Calu3 (cell line): ENCODE data around the gene FKBP8. TPM values are rescaled to one million over a fixed set of nuclear protein-coding genes. Genes with fewer than 3 reads are reported as not detected.

ENCODE experiments used
- BruUV-seq: library from RNA; stranded (reverse); fragments of 400-500 nt; replicated peaks from 2 replicates; lab custom pipeline; 2021; lab: Mats Ljungman, UMichigan
- CTCF ChIA-PET: fragments of 300-600 bp; sonication (Branson Sonifier 250); formaldehyde crosslinking; loops from one replicate; lab custom pipeline; 2022; ENCODE audit warnings: antibody characterized with exemption; lab: Charles Lee
- DNase-seq: peaks from one replicate; pipeline ENCODE4 v3.0.0; 2022
- H3K27ac Mint-ChIP-seq: one replicate; pipeline ENCODE4 v1.8.0; 2022; ENCODE audit warnings: mixed read lengths; ENCODE audit not compliant: unreplicated experiment
- H3K27me3 Mint-ChIP-seq: one replicate; pipeline ENCODE4 v1.8.0; 2022; ENCODE audit warnings: mixed read lengths; ENCODE audit not compliant: unreplicated experiment
- H3K36me3 Mint-ChIP-seq: one replicate; pipeline ENCODE4 v1.8.0; 2022; ENCODE audit warnings: mild to moderate bottlenecking, moderate library complexity, mixed read lengths; ENCODE audit not compliant: insufficient read depth, unreplicated experiment
- H3K4me1 Mint-ChIP-seq: one replicate; pipeline ENCODE4 v1.8.0; 2022; ENCODE audit warnings: mild to moderate bottlenecking, low read depth, mixed read lengths; ENCODE audit not compliant: unreplicated experiment
- H3K4me3 Mint-ChIP-seq: one replicate; pipeline ENCODE4 v1.8.0; 2022; ENCODE audit warnings: mild to moderate bottlenecking, low read depth, moderate library complexity, mixed read lengths; ENCODE audit not compliant: unreplicated experiment
- H3K9me3 Mint-ChIP-seq: one replicate; pipeline ENCODE4 v1.8.0; 2022; ENCODE audit warnings: low read depth, mixed read lengths; ENCODE audit not compliant: unreplicated experiment
- intact Hi-C: fragments of 100-400 bp; cut with micrococcal nuclease; formaldehyde crosslinking; loops from one replicate; pipeline ENCODE4 v1.10.0; 2022; ENCODE audit not compliant: unreplicated experiment
- total RNA-seq: library from RNA; stranded (reverse); gene quantifications from 2 replicates; pipeline ENCODE4 v1.2.3, GENCODE V29; 2022
- TF ChIP-seq, protein P1 (sequence below): fragments of 200-600 bp; IDR thresholded peaks from one replicate; pipeline ENCODE4 v1.8.0; 2022; ENCODE audit warnings: antibody characterized with exemption; ENCODE audit not compliant: unreplicated experiment

The FKBP8 gene
- total RNA-seq, 1 experiment from 2014 or later: 123 TPM

GRCh38 chr19:18514800-18515682 is 28.3 kb downstream of the FKBP8 start:
- Mint-ChIP-seq H3K4me1 (peaks cover 24% of the 10 kb centered on the region), H3K27me3 (no peaks in the 10 kb centered on the region), H3K4me3 (no peak overlapping the region), H3K36me3 (peaks cover 7% of the 10 kb centered on the region), H3K9me3 (no peaks in the 10 kb centered on the region), H3K27ac (no peak overlapping the region)
- intact Hi-C loops: no loop called here
- TF ChIP-seq, protein P1, sequence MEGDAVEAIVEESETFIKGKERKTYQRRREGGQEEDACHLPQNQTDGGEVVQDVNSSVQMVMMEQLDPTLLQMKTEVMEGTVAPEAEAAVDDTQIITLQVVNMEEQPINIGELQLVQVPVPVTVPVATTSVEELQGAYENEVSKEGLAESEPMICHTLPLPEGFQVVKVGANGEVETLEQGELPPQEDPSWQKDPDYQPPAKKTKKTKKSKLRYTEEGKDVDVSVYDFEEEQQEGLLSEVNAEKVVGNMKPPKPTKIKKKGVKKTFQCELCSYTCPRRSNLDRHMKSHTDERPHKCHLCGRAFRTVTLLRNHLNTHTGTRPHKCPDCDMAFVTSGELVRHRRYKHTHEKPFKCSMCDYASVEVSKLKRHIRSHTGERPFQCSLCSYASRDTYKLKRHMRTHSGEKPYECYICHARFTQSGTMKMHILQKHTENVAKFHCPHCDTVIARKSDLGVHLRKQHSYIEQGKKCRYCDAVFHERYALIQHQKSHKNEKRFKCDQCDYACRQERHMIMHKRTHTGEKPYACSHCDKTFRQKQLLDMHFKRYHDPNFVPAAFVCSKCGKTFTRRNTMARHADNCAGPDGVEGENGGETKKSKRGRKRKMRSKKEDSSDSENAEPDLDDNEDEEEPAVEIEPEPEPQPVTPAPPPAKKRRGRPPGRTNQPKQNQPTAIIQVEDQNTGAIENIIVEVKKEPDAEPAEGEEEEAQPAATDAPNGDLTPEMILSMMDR: no peak
- DNase-seq: peak; percentile 52
- CTCF ChIA-PET: interaction anchor here (0.7 kb wide), 1 partner anchor 27 kb away, joined by 3 read pairs; no protein-coding TSS in a partner anchor
- BruUV-seq: no TSS peak

GRCh38 chr19:18513868-18514267 is 29.5 kb downstream of the FKBP8 start:
- Mint-ChIP-seq H3K4me1 (peaks cover 22% of the 10 kb centered on the region), H3K9me3 (no peaks in the 10 kb centered on the region), H3K27me3 (no peaks in the 10 kb centered on the region), H3K36me3 (no peaks in the 10 kb centered on the region), H3K4me3 (no peak overlapping the region), H3K27ac (no peak overlapping the region)
- no peak for DNase-seq
- intact Hi-C loops: no loop called here
- BruUV-seq: no TSS peak
- TF ChIP-seq, protein P1: no peak
- CTCF ChIA-PET: no interaction called here

GRCh38 chr19:18510216-18510615 is 33.2 kb downstream of the FKBP8 start:
- CTCF ChIA-PET: no interaction called here
- TF ChIP-seq, protein P1: no peak
- no peak overlapping the region for H3K27ac Mint-ChIP-seq
- no peaks in the 10 kb centered on the region for H3K27me3 Mint-ChIP-seq
- intact Hi-C loops: no loop called here
- H3K36me3 Mint-ChIP-seq: no peaks in the 10 kb centered on the region
- H3K9me3 Mint-ChIP-seq: no peaks in the 10 kb centered on the region
- H3K4me3 Mint-ChIP-seq: no peak overlapping the region
- H3K4me1 Mint-ChIP-seq: peaks cover 37% of the 10 kb centered on the region
- no TSS peak for BruUV-seq
- no peak for DNase-seq

DNA sequence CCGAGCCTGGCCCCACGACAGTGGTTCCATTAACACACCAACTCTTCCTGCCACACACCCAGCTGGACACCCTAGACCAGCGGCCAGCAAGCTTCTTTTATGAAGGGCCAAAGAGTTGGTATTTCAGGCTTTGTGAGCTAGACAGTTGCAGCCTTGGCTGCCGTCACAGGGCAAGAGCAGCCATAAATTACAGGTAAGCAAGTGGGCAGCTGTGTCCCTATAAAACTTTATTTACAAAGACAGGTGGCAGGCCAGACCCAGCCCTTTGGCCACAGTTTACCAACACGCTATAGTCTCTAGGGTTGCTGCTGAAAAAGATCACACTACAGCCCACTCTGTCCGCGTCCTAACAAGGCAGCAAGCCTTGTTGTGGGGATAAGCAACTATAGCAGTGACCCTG is 34.8 kb downstream of the FKBP8 start:
- intact Hi-C loops: no loop called here
- BruUV-seq: no TSS peak
- CTCF ChIA-PET: no interaction called here
- H3K27me3 Mint-ChIP-seq: no peaks in the 10 kb centered on the region
- no peaks in the 10 kb centered on the region for H3K9me3 Mint-ChIP-seq
- H3K36me3 Mint-ChIP-seq: peaks cover 7% of the 10 kb centered on the region
- H3K4me1 Mint-ChIP-seq: peaks cover 34% of the 10 kb centered on the region
- no peak overlapping the region for H3K4me3 Mint-ChIP-seq
- no peak overlapping the region for H3K27ac Mint-ChIP-seq
- TF ChIP-seq, protein P1: no peak
- no peak for DNase-seq
